Measurements from ENCODE around the gene CLIC3. TPM values are rescaled to one million over a fixed set of nuclear protein-coding genes. Genes with fewer than 3 reads are reported as not detected.

The CLIC3 gene
- total RNA-seq, 6 experiments from 2014 or later: 0.37 to 0.51 TPM; not detected in 4

DNA sequence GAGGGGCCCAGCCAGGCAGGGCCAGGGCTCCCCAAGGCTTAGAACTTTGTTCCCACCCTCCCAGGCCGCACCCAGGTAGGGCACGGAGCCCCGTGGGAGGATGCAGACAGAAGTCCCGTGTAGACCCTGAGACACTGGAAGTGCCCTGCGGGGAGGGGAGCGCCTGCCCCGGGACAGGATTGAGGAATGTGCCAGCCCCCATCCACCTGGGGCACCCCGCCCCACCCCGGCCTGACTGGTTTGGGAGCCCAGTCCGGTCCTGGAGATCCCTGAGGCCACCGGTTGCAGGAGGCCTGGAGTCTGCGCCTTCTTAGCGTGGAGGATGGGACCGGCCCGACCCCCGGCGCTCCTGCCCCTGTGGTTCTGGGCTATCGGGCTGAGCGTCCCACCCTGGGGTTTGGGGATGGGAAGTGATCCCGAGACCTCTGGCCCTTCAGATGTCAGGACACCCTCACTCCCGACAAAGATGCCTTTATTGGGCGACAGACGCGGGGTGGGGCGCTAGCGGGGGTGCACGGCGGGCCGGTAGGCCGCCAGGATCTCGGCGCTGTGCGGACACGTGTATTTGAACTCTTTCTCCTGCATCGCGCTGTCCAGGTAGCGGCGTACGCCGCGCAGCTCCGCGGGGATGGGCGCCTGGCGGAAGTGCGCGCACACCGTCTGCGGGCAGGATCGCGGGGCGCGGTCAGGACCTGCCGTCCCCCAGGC is 2.0 kb downstream of the CLIC3 start:
- no peak for ATAC-seq
- Histone ChIP-seq H3K4me1 (peaks cover 0 to 14% (median 5%) of the 10 kb centered on the region in 4 donors), H3K9me3 (no peaks in the 10 kb centered on the region), H3K27me3 (no peaks in the 10 kb centered on the region), H3K36me3 (no peaks in the 10 kb centered on the region), H3K4me3 (no peak overlapping the region), H3K27ac (no peak overlapping the region)
- intact Hi-C loops (cut with DNase I): no loop called here
- no CpG with 5 or more reads among the region's 54 CpGs for WGBS (ENCODE audit: insufficient coverage, low coverage, low lambda C conversion rate, missing lambda C conversion rate)
- DNase-seq: no peak
- TF ChIP-seq CTCF (IDR thresholded peaks at IDR 0.05) (no peak), POLR2A (IDR thresholded peaks at IDR 0.05) (no peak)

GRCh38 chr9:136992819-136993369 is 3.5 kb downstream of the CLIC3 start:
- Histone ChIP-seq H3K9me3 (no peaks in the 10 kb centered on the region), H3K27me3 (no peaks in the 10 kb centered on the region), H3K4me3 (peak overlapping the region; percentile 66 to 86 (median 77)), H3K36me3 (no peaks in the 10 kb centered on the region), H3K27ac (peak overlapping the region in 2 of 3 donors; percentile 19 to 63), H3K4me1 (peaks cover 0 to 14% (median 5%) of the 10 kb centered on the region in 4 donors)
- TF ChIP-seq CTCF (IDR thresholded peaks at IDR 0.05) (no peak), POLR2A (IDR thresholded peaks at IDR 0.05) (no peak)
- DNase-seq: no peak
- WGBS (ENCODE audit: insufficient coverage, low coverage, low lambda C conversion rate, missing lambda C conversion rate): 10% methylated on average over 2 of the region's 18 CpGs
- intact Hi-C loops (cut with DNase I): no loop called here
- no peak for ATAC-seq

DNA sequence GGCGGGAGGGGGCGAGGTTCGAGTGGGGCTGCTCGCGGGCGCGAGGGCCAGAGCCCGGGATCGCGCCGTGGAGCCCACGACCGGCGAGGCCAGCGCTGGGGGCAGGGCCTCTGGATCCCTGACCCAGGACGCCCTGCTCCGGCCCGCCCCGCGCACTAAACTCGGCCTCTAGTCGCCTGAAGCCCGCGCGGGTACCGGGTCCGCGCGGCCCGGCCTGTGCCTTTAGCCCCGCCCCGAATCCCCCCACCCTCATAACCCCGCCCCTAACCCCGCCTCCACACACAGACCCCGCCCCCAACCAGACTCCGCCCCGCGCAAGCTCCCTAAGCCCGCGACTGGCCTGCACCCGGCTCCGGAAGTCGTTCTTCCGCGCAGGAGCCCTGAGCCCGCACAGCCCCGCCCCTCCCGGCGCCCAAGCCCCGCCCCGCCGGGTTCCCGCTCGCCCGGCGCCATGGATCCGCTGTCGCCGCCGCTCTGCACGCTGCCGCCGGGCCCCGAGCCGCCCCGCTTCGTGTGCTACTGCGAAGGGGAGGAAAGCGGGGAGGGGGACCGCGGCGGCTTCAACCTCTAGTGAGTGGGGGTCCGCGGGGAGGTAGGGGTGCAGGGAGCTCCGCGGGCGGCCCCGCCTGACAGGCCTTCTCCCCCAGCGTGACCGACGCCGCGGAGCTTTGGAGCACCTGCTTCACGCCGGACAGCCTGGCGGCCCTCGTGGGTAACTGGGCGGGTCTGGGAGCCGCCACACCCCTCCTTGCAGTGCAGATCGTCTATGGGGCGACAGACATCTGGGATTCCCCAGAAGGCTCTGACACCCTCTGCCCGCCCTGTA is 4.2 kb downstream of the CLIC3 start, which contains the start of gene PAXX:
Gene PAXX, plus strand, starts transcription at position 430 of the 826 bp plus-strand sequence. Its CDS starts 22 bp downstream, at position 452.
- H3K27ac ChIP-seq: peak within 1 kb of the TSS in 2 of 3 donors; percentile 63 to 69
- no CpG with 5 or more reads among the region's 92 CpGs for WGBS (ENCODE audit: insufficient coverage, low coverage, low lambda C conversion rate, missing lambda C conversion rate)
- peak; percentile 92 to 97 (median 94) for ATAC-seq
- intact Hi-C loops (cut with DNase I): no loop called here
- H3K4me1 ChIP-seq: peaks cover 0 to 14% (median 5%) of the 10 kb centered on the region in 4 donors
- peak; percentile 95 to 96 (median 95) for DNase-seq
- no peaks in the 10 kb centered on the region for H3K36me3 ChIP-seq
- peak within 1 kb of the TSS; percentile 66 to 86 (median 77) for H3K4me3 ChIP-seq
- H3K27me3 ChIP-seq: no peaks in the 10 kb centered on the region
- no peak for TF ChIP-seq CTCF (IDR thresholded peaks at IDR 0.05)
- TF ChIP-seq POLR2A (IDR thresholded peaks at IDR 0.05): peak; percentile 40
- H3K9me3 ChIP-seq: no peaks in the 10 kb centered on the region

DNA sequence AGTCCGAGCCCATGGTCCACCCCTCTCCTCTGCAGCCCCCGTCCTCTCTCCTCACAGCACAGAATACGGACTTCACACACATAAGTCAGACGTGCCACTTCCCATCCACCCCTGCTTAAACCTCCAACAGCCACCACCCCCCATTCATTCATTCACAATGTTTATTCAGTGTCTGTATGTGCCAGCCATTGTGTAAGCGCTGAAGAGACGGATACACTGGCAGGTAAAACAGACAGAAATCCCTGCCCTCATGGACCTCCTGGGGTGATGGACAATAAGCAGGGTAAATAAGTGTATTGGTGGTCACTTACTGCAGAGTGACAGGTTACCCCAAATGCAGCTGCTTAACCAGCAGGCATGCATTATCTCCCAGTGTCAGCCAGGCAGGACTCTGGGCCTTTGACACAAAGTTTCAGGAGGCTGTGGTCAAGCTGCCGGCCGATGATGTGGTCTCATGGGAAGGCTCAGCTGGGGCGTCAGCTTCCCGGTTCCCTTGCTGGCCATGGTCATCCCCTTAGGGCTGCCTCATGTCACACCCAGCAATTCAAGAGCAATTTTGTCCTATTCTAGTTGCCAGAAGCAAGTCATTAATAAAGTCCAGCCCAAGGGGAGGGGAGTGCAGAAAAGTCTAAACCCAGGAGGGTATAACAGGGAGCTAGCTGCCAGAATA is 6.0 kb downstream of the CLIC3 start:
- Histone ChIP-seq H3K27ac (no peak overlapping the region), H3K4me3 (no peak overlapping the region), H3K9me3 (no peaks in the 10 kb centered on the region), H3K4me1 (peaks cover 0 to 14% (median 4%) of the 10 kb centered on the region in 4 donors), H3K36me3 (no peaks in the 10 kb centered on the region), H3K27me3 (no peaks in the 10 kb centered on the region)
- no peak for ATAC-seq
- WGBS (ENCODE audit: insufficient coverage, low coverage, low lambda C conversion rate, missing lambda C conversion rate): 72% methylated on average over 8 of the region's 10 CpGs
- no peak for DNase-seq
- intact Hi-C loops (cut with DNase I): no loop called here
- no peak for TF ChIP-seq CTCF (IDR thresholded peaks at IDR 0.05)
- no peak for TF ChIP-seq POLR2A (IDR thresholded peaks at IDR 0.05)
